ENCODE results near the gene TNS4. TPM values are rescaled to one million over a fixed set of nuclear protein-coding genes. Genes with fewer than 3 reads are reported as not detected.

Gene TNS4
- total RNA-seq, 4 donors from 2014 or later, result 34.6 to 104 (median 71.1) TPM

DNA sequence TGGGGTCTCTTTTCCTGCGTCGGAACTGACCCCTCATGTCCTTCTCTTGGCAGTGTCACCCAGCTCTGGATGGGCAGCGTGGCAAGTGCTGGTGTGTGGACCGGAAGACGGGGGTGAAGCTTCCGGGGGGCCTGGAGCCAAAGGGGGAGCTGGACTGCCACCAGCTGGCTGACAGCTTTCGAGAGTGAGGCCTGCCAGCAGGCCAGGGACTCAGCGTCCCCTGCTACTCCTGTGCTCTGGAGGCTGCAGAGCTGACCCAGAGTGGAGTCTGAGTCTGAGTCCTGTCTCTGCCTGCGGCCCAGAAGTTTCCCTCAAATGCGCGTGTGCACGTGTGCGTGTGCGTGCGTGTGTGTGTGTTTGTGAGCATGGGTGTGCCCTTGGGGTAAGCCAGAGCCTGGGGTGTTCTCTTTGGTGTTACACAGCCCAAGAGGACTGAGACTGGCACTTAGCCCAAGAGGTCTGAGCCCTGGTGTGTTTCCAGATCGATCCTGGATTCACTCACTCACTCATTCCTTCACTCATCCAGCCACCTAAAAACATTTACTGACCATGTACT is 44.9 kb downstream of the TNS4 start:
- DNase-seq, result no peak
- Histone ChIP-seq H3K27me3 (no peaks in the 10 kb centered on the region), H3K4me1 (peaks cover 5 to 95% (median 59%) of the 10 kb centered on the region in 3 donors), H3K36me3 (peaks cover 9 to 67% (median 10%) of the 10 kb centered on the region in 3 donors), H3K4me3 (no peak overlapping the region), H3K27ac (peak overlapping the region in 3 of 4 donors; percentile 49 to 64 (median 50)), H3K9me3 (no peaks in the 10 kb centered on the region)
- 70 to 73% methylated on average over 1 to 6 of the region's 16 CpGs for WGBS, 2 donors
- no peak for TF ChIP-seq POLR2A (IDR thresholded peaks at IDR 0.05)
- TF ChIP-seq, protein P1, sequence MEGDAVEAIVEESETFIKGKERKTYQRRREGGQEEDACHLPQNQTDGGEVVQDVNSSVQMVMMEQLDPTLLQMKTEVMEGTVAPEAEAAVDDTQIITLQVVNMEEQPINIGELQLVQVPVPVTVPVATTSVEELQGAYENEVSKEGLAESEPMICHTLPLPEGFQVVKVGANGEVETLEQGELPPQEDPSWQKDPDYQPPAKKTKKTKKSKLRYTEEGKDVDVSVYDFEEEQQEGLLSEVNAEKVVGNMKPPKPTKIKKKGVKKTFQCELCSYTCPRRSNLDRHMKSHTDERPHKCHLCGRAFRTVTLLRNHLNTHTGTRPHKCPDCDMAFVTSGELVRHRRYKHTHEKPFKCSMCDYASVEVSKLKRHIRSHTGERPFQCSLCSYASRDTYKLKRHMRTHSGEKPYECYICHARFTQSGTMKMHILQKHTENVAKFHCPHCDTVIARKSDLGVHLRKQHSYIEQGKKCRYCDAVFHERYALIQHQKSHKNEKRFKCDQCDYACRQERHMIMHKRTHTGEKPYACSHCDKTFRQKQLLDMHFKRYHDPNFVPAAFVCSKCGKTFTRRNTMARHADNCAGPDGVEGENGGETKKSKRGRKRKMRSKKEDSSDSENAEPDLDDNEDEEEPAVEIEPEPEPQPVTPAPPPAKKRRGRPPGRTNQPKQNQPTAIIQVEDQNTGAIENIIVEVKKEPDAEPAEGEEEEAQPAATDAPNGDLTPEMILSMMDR (IDR thresholded peaks at IDR 0.05), result no peak
- intact Hi-C loops (cut with DNase I), result no loop called here

- DNase-seq, result no peak
- intact Hi-C loops (cut with DNase I), result no loop called here
- H3K4me3 ChIP-seq, result no peak overlapping the region
- TF ChIP-seq POLR2A (IDR thresholded peaks at IDR 0.05), result no peak
- TF ChIP-seq, protein P1 (IDR thresholded peaks at IDR 0.05), result no peak
- WGBS, 2 donors, result 67% methylated on average over 2 of the region's 2 CpGs; no CpG with 5 or more reads in 1 of the 2 donors
- H3K9me3 ChIP-seq, result no peaks in the 10 kb centered on the region
- peak overlapping the region in 2 of 4 donors; percentile 25 to 49 for H3K27ac ChIP-seq
- H3K36me3 ChIP-seq, result peaks cover 9 to 67% (median 10%) of the 10 kb centered on the region in 3 donors
- H3K4me1 ChIP-seq, result peaks cover 13 to 95% (median 64%) of the 10 kb centered on the region in 3 donors
- no peaks in the 10 kb centered on the region for H3K27me3 ChIP-seq
Measured at GRCh38 chr17:40454613-40454995, 46.8 kb downstream of the TNS4 start.

DNA sequence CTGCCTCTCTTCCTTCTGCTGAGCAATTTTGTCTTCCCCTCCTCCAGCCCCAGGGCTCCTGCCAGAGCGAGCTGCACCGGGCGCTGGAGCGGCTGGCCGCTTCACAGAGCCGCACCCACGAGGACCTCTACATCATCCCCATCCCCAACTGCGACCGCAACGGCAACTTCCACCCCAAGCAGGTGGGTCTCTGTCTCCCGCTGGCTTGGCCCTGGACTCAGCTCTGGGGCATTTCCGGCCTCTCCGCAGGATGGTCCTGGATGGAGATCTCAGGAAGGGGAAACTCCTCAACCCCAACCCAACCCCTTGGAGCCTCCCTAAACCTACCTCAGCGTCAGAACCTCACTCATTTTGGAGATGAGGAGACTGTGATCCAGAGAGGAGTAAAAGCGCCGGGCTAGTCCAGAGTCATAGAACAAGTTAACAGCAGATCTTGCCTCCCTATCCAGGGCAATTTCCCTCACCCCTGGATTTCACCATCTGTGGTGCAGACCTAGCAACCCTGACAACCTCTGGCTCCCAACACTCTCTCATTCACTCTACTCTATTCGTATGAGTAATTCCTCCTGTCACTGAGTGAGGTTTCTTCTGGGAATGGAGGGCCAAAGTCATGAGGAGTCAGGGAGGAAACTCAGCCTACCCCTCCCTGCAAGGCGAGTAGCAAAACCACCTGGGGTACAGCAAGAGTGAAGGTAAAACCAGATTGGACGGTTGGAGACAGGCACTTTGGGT is 47.4 kb downstream of the TNS4 start:
- intact Hi-C loops (cut with DNase I), result no loop called here
- Histone ChIP-seq H3K27ac (peak overlapping the region; percentile 7 to 94 (median 37)), H3K4me1 (peaks cover 16 to 95% (median 70%) of the 10 kb centered on the region in 3 donors), H3K36me3 (peaks cover 9 to 67% (median 10%) of the 10 kb centered on the region in 3 donors), H3K9me3 (no peaks in the 10 kb centered on the region), H3K27me3 (no peaks in the 10 kb centered on the region), H3K4me3 (no peak overlapping the region)
- WGBS, 2 donors, result 80 to 81% methylated on average over 10 to 16 of the region's 19 CpGs
- TF ChIP-seq POLR2A (IDR thresholded peaks at IDR 0.05), result no peak
- TF ChIP-seq, protein P1 (IDR thresholded peaks at IDR 0.05), result no peak
- DNase-seq, result no peak

DNA sequence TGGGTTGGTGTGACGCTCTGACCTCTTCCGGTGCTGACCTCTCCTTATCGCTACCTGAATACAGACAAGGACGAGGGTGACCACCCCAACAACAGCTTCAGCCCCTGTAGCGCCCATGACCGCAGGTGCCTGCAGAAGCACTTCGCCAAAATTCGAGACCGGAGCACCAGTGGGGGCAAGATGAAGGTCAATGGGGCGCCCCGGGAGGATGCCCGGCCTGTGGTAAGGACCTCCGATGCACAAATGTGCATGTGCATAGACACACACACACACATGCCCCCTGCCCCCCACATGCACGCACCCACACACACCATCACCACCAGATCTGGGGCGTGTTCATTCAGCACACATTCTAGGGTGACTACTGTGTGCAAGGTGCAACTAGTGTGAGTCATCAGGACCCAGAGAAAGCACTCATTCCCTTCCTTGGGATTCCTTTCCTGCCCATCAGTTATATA is 48.5 kb downstream of the TNS4 start:
- Histone ChIP-seq H3K27me3 (no peaks in the 10 kb centered on the region), H3K27ac (peak overlapping the region; percentile 15 to 97 (median 86)), H3K4me1 (peaks cover 27 to 95% (median 71%) of the 10 kb centered on the region in 3 donors), H3K4me3 (no peak overlapping the region), H3K36me3 (peaks cover 9 to 62% (median 10%) of the 10 kb centered on the region in 3 donors), H3K9me3 (no peaks in the 10 kb centered on the region)
- no peak for DNase-seq
- WGBS, 2 donors, result 75 to 76% methylated on average over 14 of the region's 15 CpGs
- intact Hi-C loops (cut with DNase I), result no loop called here
- TF ChIP-seq, protein P1 (IDR thresholded peaks at IDR 0.05), result no peak
- TF ChIP-seq POLR2A (IDR thresholded peaks at IDR 0.05), result no peak

DNA sequence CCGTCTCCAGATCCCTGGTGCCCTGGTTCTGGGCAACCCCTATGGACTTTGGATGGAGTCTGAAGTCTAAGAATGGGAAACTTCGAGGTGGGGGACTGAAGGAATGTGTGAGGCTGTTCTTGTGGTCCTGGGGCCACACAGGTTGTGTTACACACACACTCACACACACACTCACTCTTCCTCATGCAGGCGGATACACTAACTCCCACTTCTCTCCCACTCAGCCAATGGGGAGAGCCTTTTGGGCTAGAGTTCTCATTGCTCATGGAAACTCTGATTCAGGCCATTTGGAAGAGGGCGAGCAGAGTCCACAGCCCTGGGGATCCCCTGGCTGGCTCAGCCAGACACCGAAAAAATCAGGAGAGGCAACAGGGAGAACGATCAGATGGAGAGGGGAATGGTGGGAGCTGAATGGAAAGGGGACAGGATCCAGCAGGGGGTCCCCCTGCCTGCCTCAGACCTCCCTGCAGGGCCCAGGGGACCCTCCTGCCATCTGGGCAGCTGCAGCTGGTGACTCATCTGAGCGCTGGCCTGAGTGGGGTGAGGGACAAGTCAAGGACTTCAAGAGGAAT is 49.1 kb downstream of the TNS4 start:
- Histone ChIP-seq H3K27me3 (no peaks in the 10 kb centered on the region), H3K4me3 (no peak overlapping the region), H3K4me1 (peaks cover 31 to 95% (median 71%) of the 10 kb centered on the region in 3 donors), H3K9me3 (no peaks in the 10 kb centered on the region), H3K27ac (peak overlapping the region; percentile 15 to 97 (median 86)), H3K36me3 (peaks cover 9 to 55% (median 10%) of the 10 kb centered on the region in 3 donors)
- 44 to 69% methylated on average over 4 to 7 of the region's 7 CpGs for WGBS, 2 donors
- DNase-seq, result no peak
- TF ChIP-seq, protein P1 (IDR thresholded peaks at IDR 0.05), result no peak
- TF ChIP-seq POLR2A (IDR thresholded peaks at IDR 0.05), result no peak
- intact Hi-C loops (cut with DNase I), result no loop called here

Measured in esophagus squamous epithelium (tissue), 5 donors.